GM18498 (cell line): Measurements from ENCODE around the gene AADACL3.
"Not testable (repeated sequence)": the region's sequence is repeated elsewhere in the genome, so short reads cannot be mapped to it uniquely, and the experiment has no call there.

Experiments used
- ATAC-seq: cut with Tn5 transposase; IDR thresholded peaks from one replicate; pipeline ENCODE4 v1.9.1; 2021; ENCODE audit warnings: mild to moderate bottlenecking, moderate library complexity; ENCODE audit not compliant: unreplicated experiment

The AADACL3 gene, protein sequence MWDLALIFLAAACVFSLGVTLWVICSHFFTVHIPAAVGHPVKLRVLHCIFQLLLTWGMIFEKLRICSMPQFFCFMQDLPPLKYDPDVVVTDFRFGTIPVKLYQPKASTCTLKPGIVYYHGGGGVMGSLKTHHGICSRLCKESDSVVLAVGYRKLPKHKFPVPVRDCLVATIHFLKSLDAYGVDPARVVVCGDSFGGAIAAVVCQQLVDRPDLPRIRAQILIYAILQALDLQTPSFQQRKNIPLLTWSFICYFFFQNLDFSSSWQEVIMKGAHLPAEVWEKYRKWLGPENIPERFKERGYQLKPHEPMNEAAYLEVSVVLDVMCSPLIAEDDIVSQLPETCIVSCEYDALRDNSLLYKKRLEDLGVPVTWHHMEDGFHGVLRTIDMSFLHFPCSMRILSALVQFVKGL

DNA sequence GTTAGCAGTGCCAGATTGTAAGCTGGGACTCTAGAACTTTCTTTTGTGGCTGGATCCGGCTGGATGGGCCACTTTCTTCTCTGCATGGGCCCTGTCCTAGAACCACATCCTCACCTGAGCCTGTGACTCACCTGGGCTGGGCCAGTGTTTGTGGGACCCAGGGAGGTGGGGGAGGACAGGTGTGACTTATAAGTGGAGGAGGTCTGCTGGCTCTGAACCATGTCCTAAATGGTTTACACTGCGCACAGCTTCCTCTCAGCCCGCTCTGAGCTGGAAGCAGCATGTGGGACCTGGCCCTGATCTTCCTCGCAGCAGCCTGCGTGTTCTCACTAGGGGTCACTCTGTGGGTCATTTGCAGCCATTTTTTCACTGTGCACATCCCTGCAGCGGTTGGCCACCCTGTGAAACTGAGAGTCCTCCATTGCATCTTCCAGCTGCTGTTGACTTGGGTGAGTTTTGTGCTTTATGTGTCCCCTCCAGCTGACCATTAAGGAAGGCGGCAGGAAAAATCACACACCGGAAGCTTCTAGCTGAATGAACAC lies at the start of gene AADACL3:
Gene AADACL3, plus strand, starts transcription at position 215 of the 542 bp plus-strand sequence. Its CDS starts 67 bp downstream, at position 282.
- no peak for ATAC-seq

DNA sequence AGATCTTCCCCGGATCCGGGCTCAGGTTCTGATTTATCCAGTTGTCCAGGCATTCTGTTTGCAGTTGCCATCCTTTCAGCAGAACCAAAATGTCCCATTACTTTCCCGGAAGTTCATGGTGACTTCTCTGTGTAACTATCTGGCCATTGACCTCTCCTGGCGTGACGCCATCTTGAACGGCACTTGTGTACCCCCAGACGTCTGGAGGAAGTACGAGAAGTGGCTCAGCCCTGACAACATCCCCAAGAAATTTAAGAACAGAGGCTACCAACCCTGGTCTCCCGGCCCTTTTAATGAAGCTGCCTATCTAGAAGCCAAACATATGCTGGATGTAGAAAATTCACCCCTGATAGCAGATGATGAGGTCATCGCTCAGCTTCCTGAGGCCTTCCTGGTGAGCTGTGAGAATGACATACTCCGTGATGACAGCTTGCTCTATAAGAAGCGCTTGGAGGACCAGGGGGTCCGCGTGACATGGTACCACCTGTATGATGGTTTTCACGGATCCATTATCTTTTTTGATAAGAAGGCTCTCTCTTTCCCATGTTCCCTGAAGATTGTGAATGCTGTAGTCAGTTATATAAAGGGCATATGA lies 49.7 kb upstream of the AADACL3 start:
- ATAC-seq = no peak

DNA sequence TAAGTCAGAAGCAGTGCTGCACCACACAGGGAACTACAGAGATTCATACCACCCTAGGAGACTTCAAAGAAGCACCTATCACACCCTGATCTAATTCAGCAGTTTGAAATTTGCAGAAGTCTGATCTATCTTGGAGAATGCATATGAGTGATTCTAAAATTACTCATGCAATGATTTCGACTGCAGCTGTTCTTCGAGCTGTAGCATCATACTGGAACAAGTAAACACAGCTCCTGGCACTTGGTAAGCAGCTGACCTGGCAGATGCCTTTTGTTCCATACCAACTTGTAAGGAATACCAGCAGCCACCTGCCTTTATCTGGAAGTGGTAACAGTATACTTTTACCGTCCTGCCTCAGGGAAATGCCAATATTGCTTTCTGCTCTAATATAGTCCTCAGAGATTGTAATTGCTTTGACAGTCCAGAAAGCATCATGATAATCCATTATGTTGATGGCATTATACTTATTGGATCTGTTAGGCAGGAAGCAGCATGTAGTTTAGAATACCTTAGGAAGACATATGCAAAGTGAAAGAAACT lies 46.3 kb upstream of the AADACL3 start:
- no peak for ATAC-seq

DNA sequence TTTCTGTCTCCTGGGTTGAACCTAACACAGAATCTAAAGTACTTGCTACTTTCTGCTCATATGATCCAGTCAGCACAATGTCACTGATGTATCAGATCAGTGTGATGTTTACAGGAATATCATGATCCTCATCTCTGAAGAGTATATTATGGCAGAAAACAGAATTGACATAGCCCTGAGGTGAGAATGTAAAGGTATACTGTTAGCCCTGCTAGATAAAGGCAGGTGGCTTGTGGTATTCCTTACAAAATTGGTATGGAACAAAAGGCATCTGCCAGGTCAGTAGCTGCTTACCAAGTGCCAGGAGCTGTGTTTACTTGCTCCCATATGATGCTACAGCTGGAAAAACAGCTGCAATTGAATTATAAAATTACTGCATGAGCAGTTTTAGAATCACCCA lies 41.6 kb upstream of the AADACL3 start:
- no peak for ATAC-seq

DNA sequence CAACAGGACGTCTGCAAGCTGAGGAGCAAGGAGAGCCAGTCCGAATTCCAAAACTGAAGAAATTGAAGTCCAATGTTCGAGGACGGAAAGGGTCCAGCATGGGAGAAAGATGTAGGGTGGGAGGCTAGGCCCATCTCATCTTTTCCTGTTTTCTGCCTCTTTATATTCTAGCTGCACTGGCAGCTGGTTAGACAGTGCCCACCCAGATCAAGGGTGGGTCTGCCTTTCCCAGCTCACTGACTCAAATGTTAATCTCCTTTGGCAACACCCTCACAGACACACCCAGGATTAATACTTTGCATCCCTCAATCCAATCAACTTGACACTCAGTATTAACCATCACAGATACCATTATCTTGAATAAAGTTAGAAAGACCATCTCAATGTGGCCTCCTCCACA lies 39.8 kb upstream of the AADACL3 start:
- ATAC-seq = not testable (repeated sequence)

DNA sequence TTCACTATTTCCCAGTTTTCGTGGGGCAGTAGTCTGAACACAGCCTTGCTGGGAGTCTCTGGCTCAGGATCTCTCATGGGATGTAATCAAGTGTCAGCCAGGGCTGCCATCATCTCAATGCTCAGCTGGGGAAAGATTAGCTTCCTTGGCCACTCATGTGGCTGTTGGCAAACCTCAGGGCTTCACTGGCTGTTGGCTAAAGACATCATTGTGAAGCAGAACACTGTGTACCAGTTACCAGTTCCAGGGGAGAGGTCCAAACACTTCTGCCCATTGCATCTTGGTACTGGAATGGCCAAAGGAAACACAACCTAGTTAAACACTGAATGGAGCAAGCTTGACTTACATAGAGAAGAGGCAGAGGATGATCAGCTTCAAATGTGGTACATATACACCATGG lies 38.3 kb upstream of the AADACL3 start:
- no peak for ATAC-seq

DNA sequence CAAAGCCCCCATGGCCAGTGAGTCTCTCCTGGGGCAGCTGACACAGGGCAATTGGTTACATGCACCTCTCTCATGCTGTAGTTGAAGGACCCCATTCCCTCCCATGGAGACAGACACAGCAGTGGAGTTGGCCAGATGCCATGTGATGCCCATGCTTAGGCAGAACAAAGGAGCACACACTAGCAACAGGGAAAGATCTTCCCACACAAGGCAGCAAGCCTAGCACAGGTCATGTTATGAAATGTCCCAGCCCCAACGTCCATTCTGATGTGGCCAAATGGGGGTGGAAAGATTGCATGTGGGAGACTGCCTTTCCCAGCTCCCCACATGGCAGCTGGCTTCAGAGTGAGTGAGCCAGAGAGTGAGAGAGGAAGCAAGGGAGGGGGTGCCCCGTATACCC lies 37.6 kb upstream of the AADACL3 start:
- ATAC-seq = no peak

DNA sequence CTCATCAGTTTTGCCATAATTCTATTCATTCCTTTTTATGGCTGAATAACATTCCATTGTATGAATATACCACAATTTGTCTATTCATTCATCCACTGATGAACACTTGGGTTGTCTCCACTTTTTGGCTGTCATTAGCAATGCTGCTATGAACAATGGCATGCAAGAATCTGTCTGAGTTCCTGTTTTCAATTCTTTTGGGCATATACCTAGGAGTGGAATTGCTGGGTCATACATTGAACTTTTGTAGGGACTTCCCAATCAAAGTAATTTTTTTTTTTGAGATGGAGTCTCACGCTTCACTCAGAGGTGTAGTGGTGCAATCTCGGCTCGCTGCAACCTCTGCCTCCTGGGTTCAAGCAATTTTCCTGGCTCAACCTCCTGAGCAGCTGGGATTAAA lies 37.1 kb upstream of the AADACL3 start:
- ATAC-seq = no peak

DNA sequence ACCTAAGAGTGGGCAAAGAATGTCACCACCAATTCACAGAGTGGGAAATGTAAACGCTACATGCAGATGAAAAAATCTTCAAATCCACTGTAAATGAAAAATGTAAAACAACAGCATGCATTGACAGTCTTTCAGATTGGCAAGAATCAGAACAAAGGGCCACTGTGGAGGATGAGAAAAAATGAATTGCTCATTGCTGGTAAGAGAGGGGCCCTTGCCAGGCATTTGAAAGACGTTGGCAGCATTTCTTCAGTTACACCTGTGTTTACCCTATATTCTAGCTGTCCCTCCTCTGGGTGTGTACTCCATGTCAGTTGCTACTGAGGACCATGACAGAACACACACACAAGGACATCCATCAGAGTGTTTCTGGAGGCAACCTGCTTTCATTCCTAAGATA lies 25.8 kb upstream of the AADACL3 start:
- no peak for ATAC-seq

DNA sequence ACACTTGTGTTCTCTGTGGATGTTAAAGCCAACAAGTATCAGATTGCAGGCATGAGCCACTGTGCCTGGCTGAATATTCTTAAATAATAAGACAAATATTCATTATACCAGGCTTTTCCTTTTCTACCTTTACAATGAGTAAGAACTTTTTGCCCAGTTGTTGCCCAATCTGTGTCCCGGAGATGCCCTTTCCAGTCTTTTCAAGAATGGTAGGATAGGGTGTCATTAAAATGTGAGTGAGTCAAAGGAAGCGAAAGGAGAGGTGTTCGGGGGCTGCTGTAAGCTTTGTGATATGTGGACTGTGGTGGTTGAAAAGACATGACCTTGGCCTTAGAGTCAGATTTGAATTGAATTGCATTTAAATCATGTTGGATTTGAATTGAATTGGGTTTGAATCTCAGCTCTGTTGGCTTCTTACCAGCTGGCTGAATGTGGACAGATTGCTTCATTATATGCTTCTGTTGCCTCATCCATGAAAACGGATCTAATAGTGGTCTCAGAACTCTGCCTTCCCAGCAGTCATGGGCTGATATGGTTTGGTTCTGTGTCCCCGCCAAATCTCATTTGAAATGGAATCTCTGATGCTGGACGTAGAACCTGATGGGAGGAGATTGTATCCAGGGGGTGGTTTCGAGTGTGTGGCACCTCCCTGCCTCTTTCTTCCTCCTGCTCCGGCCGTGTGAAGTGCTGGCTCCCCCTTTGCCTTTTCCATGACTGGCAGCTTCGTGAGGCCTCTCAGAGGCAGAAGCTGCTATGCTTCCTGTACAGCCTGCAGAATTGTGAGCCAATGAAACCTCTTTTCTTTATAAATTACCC lies 22.7 kb upstream of the AADACL3 start:
- no peak for ATAC-seq

DNA sequence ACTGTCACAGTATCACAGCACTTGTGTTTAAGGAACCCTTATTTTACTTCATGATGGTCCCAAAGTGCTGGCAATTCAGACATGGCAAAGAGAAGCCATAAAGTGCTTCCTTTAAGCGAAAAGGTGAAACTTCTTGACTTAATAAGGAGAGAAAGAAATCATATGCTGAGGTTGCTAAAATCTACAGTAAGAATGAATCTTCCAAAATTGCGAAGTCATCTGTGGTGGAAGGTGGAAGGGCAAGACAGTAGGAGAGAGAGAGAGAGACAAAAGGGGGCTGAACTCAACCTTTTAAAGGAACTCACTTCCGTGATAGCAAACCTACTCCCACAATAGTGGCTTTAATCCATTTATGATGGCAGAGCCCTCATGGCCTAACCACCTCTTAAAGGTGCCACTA lies 19.3 kb upstream of the AADACL3 start:
- no peak for ATAC-seq

DNA sequence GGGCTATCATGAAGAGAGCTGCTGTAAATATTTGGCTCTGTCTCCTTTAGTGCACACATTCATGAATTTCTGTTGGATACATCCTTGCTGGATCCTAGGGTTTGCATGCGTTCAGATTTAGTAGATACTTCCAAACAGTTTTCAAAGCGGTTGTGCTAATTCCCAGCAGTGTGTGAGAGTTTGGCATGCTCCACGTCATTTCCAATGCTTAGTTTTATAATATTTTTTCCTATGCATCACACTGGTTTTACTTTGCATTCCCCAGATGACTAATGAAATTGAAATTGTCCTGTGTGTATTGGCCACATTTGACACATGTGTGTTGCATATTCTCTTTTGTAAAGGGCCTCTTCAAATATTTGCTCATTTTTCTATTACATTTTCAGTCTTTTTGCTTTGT lies 18.5 kb upstream of the AADACL3 start:
- ATAC-seq = no peak

DNA sequence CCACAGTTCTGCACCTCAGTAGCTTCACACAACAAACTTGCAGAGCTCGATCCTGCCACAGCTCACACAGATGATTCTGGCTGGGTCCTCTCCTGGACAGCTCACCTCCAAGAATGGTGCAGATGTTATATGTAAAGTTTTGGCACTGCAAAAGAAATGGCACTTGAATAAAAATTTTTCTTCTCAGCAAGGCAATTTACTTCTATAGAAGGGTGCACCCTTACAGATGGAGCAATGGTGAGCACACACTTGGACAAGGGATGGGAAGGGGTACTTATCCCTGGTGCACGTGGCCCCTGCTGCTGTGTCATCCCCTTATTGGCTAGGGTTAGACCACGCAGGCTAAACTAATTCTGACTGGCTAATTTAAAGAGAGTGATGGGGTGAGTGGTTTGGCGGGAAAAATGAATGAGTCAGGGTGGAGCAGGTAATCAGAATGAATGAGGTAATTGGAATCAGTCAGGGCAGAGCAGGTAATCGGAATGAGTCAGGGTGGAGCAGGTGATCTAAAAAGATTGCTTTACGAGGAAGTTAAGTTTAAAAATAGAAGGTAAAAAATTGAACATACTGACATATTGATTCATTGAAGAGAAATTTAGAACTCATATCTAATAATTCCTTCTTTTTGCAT lies 12.0 kb upstream of the AADACL3 start:
- ATAC-seq = no peak

DNA sequence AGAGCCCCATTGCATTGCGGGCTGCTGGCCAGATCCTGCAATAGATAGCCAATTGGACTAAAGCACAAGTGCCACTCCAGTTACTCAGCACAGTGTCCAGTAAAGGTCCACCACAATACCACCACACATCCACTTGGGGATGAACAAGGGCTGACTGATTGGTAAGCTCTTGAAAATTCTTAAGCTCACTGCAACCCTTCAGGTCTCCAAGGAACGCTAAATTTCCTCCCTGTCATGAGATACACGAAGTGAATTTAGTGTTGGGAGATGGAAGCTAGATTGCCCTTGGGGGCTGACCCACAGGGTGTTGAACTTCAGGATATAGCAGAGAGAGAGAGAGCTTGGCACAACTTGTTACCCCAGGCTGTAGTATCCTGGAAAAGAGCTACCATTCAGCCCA lies 9.8 kb upstream of the AADACL3 start:
- no peak for ATAC-seq

DNA sequence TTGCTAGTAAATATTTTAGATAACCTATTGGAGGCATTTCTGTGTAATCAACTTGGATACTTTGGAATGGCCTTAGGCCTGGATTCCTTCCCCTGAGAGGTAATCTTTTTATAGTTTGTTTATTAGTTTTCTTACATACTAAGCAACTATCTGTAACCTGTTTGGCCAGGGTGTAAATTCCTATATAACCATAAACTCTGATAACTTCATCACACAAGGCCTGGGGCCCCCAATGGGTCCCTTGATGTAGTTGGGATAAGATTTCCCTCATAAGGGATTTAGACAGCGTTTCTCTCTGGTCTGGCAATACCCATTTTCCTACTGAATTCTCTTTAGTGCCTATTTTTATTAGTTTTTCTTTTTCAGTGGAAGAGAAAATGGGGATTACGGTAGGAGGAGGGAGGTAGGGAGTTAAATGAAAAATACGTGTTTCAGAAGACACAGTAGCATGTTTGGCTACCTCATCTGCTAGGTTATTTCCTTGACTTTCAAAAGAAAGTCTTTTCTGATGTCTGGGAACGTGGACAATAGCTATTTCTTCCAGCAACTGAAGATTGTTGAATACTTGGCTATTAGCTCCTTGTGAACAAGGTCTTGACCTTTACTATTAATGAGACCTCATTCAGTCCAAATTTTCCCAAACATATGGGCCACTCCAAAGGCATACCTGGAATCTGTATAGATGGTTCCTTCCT lies 7.4 kb upstream of the AADACL3 start:
- ATAC-seq = no peak

DNA sequence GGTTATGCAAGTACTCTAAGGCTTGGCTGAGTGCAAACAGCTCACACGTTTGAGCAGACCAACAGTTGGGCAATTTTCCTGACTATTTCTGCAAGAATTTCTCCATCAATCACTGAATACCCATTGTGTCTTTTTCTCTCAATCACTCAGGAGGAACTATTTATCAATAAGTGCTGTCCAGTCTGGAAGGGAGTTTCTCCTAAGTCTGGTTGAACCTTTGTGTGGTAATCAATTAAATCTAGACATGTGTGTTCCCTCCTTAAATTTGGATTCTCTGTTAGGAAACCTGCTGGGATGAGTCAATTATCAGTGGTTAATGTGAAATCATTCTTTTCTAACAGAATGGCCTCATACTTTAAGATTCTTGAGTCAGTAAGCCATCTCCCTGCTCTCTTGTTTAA lies 6.8 kb upstream of the AADACL3 start:
- no peak for ATAC-seq

DNA sequence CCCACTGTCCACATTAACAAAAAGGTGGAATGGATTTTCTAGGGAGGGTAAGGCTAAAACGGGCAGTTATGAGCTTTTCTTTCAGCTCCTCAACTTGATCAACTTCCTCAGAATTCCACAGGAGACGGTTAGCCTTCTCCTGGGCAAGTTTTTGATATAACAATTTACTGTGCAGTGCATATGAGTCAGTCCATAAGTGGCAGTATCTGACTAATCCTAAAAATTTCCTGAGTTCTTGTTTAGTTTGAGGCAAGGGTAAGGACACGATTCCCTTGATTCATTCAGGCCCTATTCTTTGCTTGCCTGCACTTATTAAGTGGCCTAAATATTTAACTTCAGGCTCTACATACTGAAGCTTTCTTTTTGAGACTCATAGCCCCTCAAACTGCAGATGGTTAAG lies 6.2 kb upstream of the AADACL3 start:
- no peak for ATAC-seq

DNA sequence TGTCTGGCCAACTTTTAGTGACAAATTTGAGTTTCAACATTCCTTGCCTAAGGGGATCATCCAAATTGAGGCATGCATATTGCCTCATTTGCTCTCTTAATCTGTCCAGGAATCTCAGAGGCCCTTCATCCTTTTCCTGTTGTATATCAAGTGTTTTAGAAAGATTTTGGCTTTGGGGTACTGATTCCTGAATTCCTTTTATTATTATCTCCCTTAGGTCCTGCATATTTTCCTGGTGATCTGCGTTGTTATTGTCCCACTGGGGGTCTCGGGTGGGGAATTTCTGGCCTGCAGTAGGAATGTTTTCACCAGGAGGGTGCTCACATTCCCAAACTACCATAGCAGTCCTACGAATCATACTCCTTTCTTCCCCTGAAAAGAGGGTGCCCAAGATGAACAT lies 4.4 kb upstream of the AADACL3 start:
- no peak for ATAC-seq

DNA sequence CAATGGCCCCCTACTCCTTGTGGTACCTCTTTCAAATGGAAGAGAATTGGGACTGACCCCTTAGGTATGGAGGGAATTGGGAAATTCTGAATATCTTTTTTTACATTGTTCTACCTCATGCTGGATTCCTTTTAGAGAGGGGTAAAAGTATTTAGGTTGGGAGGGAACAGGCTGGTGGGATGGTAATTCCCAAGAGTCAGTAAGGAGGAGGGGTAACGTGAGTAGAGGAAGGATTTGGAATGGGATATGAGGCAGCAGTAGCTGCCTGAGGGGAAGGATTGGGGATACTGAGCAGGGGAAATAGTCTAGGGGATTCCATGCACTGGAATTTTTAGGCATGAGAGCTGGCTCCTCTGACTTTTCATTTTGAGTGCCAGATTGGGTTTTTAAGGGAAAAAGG lies 3.8 kb upstream of the AADACL3 start:
- no peak for ATAC-seq

DNA sequence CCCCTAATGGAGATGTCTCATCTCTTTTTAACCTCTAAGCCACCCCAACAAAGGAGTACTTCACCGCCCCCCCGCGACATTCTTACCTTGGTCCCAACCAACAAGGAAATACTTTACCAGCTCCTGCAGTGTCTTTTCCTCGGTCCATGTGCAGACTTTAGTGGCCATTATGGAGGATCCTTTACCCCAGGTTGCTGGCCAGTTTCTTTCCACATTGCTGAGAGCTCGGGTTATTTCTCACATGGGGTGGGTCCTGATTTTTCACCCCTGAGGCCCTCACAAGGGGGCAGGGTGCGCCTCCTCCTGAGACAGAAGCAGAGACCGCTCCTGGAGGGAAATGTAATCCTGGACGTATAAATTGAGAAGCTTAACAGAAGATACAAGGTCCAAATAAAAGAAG lies 3.0 kb upstream of the AADACL3 start:
- no peak for ATAC-seq
